Head of caudate nucleus (tissue), 42 donors: Measurements from ENCODE around the gene BASP1.
"Not testable (repeated sequence)": the region's sequence is repeated elsewhere in the genome, so short reads cannot be mapped to it uniquely, and the experiment has no call there.

Experiments used
- DNase-seq, 42 donors: peaks; one replicate each; pipeline versions ENCODE4 v3.0.0 to v3.0.0-alpha.2; 2020 to 2021; ENCODE audit warnings: mixed read lengths in 7 of 42
- intact Hi-C: fragments of 100-400 bp; cut with DNase I; formaldehyde crosslinking; loops from one replicate; pipeline ENCODE4 v1.15.0; 2022

BASP1 gene

DNA sequence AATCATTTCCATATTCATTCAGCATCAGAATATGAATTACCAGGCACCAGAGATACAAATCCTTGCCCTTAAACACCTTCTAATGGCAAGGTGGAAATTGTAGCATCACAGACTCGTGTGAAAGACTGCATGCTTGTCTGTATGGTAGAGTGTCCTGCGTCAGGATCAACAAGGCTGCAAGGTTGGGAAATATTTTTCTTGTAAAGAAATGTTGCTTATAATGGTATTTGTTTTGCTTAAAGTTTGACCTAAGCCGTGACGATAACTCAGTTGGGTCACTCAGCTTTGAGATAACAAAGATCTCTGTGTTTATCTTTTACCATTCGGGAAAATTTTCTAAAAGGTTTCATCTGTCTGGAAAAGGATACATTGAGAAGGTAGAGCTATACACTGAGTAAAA is 87.6 kb downstream of the BASP1 start:
- DNase-seq = no peak
- intact Hi-C loops = no loop called here

DNA sequence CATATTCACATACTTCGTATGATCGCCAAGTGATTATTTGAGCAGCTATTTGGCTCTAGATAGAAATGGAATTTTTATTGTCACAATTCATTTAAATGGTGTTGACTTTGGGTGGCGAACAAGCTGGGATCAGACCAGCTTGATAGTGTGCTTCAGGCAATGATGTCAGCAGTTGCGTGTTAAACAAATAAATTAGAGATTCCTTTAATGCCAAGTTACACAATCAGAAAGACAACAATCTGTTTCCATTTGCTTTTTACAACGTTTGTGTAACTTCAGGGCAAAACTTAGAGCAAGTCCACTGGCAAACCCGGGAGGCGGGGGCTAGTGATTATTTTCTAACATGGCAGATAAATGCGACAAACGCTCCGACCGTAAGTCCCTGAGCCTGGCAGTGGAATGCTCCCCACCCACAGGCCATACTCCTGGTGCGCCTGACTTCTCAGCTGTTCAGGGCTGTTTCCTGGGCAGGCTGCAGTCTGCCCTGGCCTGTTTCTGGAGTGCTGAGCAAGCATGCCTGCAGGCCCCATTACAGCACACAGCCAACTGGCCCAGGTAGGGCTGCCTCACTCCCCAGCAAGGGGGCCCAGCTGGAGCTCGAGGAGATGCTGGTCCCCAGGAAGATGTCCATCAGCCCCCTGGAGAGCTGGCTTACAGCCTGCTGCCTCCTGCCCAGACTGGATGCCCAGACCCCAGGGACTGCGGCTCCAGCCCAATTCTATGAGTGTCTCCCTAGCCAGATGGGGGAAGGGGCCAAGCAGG is 88.7 kb downstream of the BASP1 start:
- intact Hi-C loops = no loop called here
- no peak for DNase-seq

DNA sequence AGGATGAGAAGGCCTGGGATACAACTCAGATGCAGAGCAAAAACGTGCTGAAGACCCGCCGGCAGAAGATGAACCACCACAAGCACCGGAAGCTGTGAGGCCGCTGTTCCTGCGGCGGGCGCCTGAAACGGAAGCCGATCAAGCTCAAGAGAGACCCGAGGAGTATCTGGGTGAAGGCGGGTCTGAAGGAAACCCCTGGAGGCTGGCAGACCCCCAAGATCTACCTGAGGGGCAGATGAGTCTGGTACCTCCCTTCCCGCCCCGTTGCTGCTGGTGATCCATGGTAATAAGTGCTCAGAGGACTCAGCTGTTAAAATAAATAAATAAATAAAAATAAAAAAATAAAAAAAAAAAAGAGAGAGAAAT is 89.3 kb downstream of the BASP1 start:
- intact Hi-C loops = no loop called here
- DNase-seq = no peak

DNA sequence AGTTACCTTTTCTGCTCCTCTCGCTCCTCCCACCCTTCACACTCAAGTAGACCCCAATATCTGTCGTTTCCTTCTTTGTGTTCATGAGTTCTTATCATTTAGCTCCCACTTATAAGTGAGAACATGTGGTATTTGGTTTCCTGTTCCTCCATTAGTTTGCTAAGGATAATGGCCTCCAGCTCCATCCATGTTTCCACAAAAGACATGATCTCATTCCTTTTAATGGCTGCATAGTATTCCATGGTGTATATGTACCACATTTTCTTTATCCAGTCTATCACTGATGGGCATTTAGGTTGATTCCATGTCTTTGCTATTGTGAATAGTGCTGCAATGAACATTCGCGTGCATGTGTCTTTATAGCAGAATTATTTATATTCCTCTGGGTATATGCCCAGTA is 90.0 kb downstream of the BASP1 start:
- DNase-seq, intact Hi-C loops: not testable (repeated sequence)

DNA sequence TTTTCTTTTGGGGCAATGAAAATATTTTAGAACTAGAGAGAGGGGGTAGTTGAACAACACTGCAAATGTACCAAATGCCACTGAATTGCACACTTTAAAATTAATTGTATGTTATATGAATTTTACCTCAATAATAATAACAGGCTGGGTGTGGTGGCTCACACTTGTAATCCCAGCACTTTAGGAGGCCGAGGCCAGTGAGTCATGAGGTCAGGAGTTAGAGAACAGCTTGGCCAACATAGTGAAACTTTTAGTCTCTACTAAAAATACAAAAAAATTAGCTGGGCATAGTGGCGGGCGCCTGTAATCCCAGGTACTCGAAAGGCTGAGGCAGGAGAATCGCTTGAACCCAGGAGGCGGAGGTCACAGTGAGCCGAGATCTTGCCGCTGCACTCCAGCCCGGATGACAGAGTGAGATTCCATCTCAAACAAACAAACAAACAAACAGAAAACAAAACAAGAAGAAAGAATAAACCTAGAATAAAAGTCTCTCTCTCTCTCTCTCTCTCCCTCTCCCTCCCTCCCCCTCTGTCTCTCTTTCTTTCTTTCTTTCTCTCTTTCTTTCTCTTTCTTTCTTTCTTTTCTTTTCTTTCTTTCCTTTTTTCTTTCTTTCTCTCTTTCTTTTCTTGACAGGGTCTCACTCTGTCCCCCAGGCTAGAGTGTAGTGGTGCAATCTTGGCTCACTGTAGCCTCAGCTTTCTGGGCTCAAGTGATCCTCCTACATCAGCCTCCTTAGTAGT is 91.1 kb downstream of the BASP1 start:
- DNase-seq = no peak
- intact Hi-C loops = no loop called here

DNA sequence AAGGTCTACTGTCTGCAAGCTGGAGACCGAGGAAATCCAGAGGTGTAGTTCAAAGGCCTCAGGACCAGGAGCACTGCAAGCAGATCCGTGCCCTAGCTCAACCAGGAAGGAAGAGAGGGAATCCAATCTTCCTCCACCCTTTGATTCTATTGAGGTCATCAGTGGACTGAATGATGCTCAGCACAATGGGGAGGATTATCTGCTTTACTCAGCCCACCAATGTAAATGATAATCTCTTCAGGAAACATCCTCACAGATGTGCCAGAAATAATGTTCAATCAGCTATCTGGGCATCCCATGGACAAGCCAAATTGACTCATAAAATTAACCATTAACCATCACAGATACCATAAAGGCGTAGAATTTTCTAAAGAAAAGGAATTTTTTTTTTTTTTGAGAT is 92.0 kb downstream of the BASP1 start:
- intact Hi-C loops = no loop called here
- DNase-seq = no peak

DNA sequence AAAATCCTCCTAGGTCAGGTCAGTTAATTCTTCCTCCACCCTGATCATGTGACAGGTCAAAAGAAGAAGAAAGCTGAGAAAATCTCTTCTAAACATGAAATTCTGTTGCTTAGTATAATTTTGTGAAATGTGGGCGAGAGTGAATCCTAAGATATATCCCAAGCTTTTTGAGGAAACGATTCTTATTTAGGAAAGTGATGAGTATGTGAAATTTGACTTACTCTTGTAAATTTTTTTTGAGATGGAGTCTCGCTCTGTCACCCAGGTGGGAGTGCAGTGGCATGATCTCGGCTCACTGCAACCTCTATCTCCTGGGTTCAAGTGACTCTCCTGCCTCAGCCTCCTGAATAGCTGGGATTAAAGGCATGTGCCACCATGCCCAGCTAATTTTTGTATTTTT is 93.1 kb downstream of the BASP1 start:
- DNase-seq, intact Hi-C loops: not testable (repeated sequence)

DNA sequence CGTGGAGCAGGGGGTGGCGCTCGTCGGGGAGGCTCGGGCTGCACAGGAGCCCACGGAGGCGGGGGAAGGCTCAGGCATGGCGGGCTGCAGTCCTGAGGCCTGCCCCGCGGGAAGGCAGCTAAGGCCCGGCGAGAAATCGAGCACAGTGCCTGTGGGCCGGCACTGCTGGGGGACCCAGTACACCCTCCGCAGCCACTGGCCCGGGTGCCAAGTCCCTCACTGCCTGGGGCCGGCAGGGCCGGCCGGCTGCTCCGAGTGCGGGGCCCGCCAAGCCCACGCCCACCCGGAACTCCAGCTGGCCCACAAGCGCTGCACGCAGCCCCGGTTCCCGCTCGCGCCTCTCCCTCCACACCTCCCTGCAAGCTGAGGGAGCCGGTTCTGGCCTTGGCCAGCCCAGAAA is 94.4 kb downstream of the BASP1 start:
- DNase-seq = not testable (repeated sequence)

DNA sequence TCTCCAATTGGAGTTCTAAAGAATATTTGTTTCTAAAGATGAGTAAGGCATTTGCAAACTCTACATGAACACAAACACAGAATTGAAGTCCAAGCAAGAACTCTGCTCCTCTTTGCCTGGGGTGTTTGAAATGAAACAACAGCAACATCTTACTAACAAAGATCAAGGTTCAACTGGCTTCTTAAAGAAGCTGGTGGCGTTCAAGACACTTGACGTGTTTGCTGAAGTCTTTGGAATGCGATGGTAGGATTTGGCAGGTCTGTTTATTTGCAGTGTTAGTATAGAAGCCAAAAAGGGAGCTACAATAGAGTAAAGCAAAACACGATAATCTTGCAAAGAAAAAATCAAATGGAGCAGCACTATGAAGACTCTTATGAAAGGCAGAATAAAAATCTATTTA is 94.9 kb downstream of the BASP1 start:
- intact Hi-C loops = no loop called here
- no peak for DNase-seq

More for the DNA sequence above, 94.4 kb downstream of the BASP1 start:
- intact Hi-C loops = not testable (repeated sequence)

DNA sequence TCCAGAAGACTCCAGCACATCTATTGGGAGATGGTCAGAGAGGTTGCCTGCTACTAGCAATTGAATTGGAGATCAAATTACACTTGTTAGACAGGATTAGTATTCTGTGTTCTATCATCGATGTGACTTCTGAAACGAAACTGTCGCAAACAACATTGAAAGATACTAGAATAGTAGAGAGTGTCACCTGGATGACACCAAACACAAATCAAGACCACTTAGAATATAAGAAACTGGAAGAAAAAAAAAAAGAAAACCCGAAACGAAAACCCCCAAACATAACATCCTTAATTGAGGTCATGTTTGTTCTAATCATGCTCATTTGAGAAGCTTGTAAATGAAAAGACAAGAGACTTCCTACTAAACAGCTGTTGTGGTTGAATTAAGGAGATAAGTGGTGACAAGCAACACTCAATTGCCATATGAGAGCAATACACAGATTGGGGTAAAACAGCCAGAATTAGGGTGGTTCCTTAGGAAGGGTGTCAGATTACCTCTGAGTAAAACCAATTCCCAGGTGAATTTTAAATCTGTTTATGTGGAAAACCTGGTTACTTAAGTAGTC is 97.6 kb downstream of the BASP1 start:
- intact Hi-C loops = no loop called here

DNA sequence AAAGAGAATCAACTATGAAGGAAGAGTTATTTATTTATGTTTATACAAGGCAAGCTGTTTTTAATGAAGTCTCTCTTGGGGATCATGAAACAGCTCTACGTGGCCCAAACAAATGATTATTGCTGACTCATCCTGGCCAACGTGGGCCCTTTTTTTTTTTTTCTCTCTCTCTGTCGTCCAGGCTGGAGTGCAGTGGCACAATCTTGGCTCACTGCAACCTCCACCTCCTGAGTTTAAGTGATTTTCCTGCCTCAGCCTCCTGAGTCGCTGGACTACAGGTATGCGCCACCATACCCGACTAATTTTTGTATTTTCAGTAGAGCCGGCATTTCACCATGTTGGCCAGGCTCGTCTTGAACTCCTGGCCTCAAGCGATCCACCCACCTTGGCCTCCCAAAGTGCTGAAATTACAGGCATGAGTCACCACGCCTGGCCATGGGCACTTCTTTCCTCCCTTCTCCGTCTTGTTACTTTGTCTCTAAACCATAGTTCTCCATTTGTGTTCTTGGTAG is 98.3 kb downstream of the BASP1 start:
- no peak for DNase-seq
- intact Hi-C loops = no loop called here

More for the DNA sequence above, 97.6 kb downstream of the BASP1 start:
- no peak for DNase-seq

DNA sequence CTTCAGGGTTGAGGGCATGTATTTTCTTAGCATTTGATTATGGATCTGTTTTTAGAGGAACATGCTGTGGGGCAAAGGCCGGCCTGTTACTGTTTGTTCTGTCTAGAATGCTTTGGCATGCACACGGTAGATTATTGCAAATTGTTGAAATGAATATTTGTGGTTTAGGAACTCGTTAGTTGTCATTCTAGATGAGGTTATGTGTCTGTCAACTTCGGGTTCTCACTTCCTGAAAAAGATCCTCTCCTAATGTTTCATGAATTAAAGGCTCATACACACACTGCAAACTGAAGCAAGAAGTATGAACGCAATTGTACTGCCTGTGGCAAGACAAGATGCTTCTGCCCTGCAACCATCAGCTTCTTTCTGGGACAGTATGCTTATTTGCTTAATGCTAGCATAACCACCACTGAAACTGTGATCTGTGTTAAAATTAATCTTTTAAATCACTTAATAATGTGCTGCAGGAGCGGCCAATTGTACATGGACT is 99.6 kb downstream of the BASP1 start:
- DNase-seq = no peak
- intact Hi-C loops = no loop called here

DNA sequence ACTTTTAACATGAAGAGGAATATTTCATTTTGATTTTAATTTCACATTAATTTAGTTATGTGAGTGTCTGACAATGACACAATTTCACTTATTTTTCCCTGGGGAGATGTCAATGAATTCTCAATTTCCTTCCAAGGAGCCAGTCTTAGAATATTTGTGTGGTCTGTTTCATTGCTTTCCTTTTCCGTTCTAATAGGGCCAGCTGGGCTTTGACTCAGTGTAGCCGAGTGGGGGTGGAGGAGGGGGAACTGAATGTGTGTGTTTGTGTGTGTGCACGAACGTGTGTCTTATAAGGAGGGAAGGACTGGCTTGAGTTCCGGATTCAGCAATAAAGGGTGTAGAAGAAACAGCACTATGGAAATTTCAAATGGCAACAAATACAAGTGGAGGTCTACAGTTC is 100.0 kb downstream of the BASP1 start:
- intact Hi-C loops = no loop called here
- DNase-seq = no peak

DNA sequence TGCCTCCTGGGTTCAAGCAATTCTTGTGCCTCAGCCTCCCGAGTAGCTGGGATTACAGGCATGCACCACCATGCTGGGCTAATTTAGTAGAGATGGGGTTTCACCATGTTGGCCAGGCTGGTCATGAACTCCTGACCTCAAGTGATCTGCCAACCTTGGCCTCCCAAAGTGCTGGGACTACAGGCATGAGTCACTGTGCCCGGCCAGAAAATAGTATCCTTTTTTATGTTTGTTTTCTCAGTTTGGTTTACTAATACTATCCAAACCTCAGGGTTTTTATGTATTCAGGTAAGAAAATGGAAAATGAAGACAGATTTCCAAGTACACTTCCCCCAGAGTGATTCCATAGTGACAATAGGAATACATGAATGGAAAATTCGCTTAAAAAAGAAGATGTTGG is 101.7 kb downstream of the BASP1 start:
- intact Hi-C loops = not testable (repeated sequence)

DNA sequence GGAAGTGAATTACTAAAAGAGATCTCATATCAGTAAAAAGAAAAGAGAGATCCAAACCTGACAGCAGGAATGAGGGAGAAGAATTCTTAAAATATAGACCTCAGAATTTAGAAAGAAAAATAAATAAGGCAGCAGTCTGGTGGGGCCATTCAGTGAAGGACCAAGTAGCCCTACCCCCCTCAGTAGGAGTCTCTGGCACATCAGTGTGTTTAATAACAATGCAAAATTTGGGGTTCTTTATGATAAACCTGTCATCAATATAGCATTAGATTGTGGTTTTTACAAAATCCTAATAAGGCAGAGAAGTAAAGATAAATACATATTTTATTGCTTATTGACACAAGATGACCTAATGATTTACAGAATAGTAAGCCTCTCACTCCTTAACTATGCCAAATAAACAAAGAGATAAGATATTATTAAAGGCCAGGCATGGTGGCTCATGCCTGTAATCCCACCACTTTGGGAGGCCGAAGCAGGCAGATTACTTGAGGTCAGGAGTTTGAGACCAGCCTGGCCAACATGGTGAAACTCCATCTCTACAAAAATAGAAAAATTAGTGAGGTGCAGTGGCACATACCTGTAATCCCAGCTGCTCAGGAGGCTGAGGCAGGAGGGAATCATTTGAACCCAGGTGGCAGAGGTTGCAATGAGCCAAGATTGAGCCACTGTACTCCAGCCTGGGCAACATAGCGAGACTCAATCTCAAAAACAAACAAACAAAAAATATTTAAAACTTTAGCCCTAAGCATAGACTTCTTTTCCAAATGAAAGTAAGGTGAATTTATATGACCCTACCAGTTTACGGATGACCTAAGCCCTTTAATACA is 108.6 kb downstream of the BASP1 start:
- intact Hi-C loops = no loop called here
- DNase-seq = no peak

More for the DNA sequence above, 101.7 kb downstream of the BASP1 start:
- DNase-seq = not testable (repeated sequence)
